ENCODE results near the gene RELT. TPM values are rescaled to one million over a fixed set of nuclear protein-coding genes. Genes with fewer than 3 reads are reported as not detected.

RELT gene
- total RNA-seq, 2 experiments from 2014 or later = 21.5 to 30.8 TPM

DNA sequence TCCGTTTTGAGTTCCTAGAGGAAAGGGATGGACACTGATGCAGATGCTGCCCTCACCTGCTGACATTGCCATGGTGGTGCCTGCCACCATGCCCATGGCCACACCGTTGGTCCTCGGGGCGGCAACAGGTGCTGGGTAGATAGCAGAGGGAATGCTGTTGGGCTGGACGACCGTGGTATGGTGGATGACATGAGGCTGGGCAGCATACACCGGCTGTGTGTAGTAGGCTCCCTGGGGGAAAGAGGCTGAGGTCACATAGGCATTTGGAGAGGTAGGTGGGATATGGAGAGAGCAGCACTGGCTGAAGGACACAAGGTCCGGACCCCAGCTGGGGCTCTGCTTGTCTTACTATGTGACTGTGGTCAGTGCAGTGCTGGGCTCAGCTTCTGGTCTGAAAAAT is 33.2 kb downstream of the RELT start:
- H3K36me3 ChIP-seq (ENCODE audit: insufficient read depth, low read length) = peaks cover 19% of the 10 kb centered on the region
- H3K9me3 ChIP-seq (ENCODE audit: low read length) = no peaks in the 10 kb centered on the region
- no peaks in the 10 kb centered on the region for H4K20me1 ChIP-seq (ENCODE audit: insufficient read depth, low read length)
- no peak for DNase-seq (ENCODE audit: low spot score)
- no peaks in the 10 kb centered on the region for H3K4me1 ChIP-seq (ENCODE audit: insufficient read depth, low read length, poor library complexity, severe bottlenecking)
- H3K4me2 ChIP-seq (ENCODE audit: low read length) = no peak overlapping the region
- no peaks in the 10 kb centered on the region for H3K79me2 ChIP-seq (ENCODE audit: insufficient read depth, low read depth, low read length)
- intact Hi-C loops (cut with micrococcal nuclease; ENCODE audit: unreplicated experiment) = no loop called here
- H3K4me3 ChIP-seq (ENCODE audit: low read depth, low read length, poor library complexity, severe bottlenecking) = no peak overlapping the region
- no peak for TF ChIP-seq EZH2phosphoT487 (IDR thresholded peaks at IDR 0.05; ENCODE audit: borderline replicate concordance, low read depth, low read length)
- TF ChIP-seq, protein P1, sequence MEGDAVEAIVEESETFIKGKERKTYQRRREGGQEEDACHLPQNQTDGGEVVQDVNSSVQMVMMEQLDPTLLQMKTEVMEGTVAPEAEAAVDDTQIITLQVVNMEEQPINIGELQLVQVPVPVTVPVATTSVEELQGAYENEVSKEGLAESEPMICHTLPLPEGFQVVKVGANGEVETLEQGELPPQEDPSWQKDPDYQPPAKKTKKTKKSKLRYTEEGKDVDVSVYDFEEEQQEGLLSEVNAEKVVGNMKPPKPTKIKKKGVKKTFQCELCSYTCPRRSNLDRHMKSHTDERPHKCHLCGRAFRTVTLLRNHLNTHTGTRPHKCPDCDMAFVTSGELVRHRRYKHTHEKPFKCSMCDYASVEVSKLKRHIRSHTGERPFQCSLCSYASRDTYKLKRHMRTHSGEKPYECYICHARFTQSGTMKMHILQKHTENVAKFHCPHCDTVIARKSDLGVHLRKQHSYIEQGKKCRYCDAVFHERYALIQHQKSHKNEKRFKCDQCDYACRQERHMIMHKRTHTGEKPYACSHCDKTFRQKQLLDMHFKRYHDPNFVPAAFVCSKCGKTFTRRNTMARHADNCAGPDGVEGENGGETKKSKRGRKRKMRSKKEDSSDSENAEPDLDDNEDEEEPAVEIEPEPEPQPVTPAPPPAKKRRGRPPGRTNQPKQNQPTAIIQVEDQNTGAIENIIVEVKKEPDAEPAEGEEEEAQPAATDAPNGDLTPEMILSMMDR (conservative IDR thresholded peaks at IDR 0.05; ENCODE audit: low read length) = no peak
- no peak overlapping the region for H2AFZ ChIP-seq (ENCODE audit: low read length)
- no peak overlapping the region for H3K27ac ChIP-seq (ENCODE audit: low read depth, low read length, poor library complexity, severe bottlenecking)
- H3K9me2 ChIP-seq (ENCODE audit: insufficient read depth, low read length) = no peaks in the 10 kb centered on the region
- POLR2A ChIA-PET = no interaction called here
- no TSS peak for BruUV-seq (replicated peaks)
- CTCF ChIA-PET (ENCODE audit: unreplicated experiment) = no interaction called here

DNA sequence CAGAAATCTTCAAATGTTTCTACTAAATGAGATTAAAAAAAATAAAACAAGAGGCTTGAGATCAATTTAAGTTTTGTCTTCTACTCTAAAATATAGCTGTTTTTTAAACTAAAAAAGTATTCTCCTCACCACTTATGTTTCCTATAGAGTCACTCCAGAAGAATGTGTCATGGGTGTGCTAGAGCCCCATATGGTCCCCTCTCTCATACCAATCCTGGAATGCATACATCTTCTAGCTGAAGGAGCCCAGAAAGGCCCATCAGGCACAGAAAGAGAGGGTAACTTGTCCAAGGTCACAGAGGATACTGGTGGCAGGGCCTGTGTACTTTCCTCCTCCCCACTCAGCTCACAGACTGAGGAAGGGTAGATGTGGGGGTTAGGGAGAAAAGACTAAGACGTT is 34.4 kb downstream of the RELT start:
- CTCF ChIA-PET (ENCODE audit: unreplicated experiment) = no interaction called here
- Histone ChIP-seq H2AFZ (ENCODE audit: low read length) (no peak overlapping the region), H3K36me3 (ENCODE audit: insufficient read depth, low read length) (peaks cover 19% of the 10 kb centered on the region), H3K9me2 (ENCODE audit: insufficient read depth, low read length) (no peaks in the 10 kb centered on the region), H3K79me2 (ENCODE audit: insufficient read depth, low read depth, low read length) (no peaks in the 10 kb centered on the region), H3K4me3 (ENCODE audit: low read depth, low read length, poor library complexity, severe bottlenecking) (no peak overlapping the region), H3K4me1 (ENCODE audit: insufficient read depth, low read length, poor library complexity, severe bottlenecking) (no peaks in the 10 kb centered on the region), H4K20me1 (ENCODE audit: insufficient read depth, low read length) (no peaks in the 10 kb centered on the region), H3K9me3 (ENCODE audit: low read length) (no peaks in the 10 kb centered on the region), H3K27ac (ENCODE audit: low read depth, low read length, poor library complexity, severe bottlenecking) (no peak overlapping the region), H3K4me2 (ENCODE audit: low read length) (no peak overlapping the region)
- no peak for TF ChIP-seq EZH2phosphoT487 (IDR thresholded peaks at IDR 0.05; ENCODE audit: borderline replicate concordance, low read depth, low read length)
- TF ChIP-seq, protein P1 (conservative IDR thresholded peaks at IDR 0.05; ENCODE audit: low read length) = no peak
- POLR2A ChIA-PET = no interaction called here
- DNase-seq (ENCODE audit: low spot score) = no peak
- no TSS peak for BruUV-seq (replicated peaks)
- intact Hi-C loops (cut with micrococcal nuclease; ENCODE audit: unreplicated experiment) = no loop called here

DNA sequence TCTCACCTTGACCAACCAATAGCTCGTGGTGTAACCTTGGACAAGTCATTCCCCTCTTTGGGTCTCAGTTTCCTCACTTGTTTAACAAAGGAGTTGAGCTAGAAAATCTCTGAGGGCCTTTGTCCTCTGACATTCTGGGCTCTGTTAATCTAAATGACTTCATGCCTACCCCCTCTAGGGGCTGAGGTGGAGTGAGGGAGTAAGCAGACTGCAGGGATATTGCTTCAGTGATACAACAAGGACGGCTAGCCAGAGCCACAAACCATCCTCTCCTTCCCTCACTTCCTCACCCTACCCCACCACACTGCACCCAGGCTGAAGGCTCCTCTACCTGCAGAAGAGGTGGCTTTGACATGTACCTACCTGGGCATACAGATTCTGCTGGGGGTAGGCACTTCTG is 34.8 kb downstream of the RELT start:
- intact Hi-C loops (cut with micrococcal nuclease; ENCODE audit: unreplicated experiment) = no loop called here
- no peaks in the 10 kb centered on the region for H4K20me1 ChIP-seq (ENCODE audit: insufficient read depth, low read length)

More for the DNA sequence above, 34.8 kb downstream of the RELT start:
- no peak overlapping the region for H3K27ac ChIP-seq (ENCODE audit: low read depth, low read length, poor library complexity, severe bottlenecking)
- TF ChIP-seq, protein P1 (conservative IDR thresholded peaks at IDR 0.05; ENCODE audit: low read length) = no peak
- no peak for TF ChIP-seq EZH2phosphoT487 (IDR thresholded peaks at IDR 0.05; ENCODE audit: borderline replicate concordance, low read depth, low read length)
- BruUV-seq (replicated peaks) = no TSS peak
- POLR2A ChIA-PET = no interaction called here
- H3K79me2 ChIP-seq (ENCODE audit: insufficient read depth, low read depth, low read length) = no peaks in the 10 kb centered on the region
- no peak overlapping the region for H3K4me2 ChIP-seq (ENCODE audit: low read length)
- no peak overlapping the region for H3K4me3 ChIP-seq (ENCODE audit: low read depth, low read length, poor library complexity, severe bottlenecking)
- no peak overlapping the region for H2AFZ ChIP-seq (ENCODE audit: low read length)
- no peaks in the 10 kb centered on the region for H3K4me1 ChIP-seq (ENCODE audit: insufficient read depth, low read length, poor library complexity, severe bottlenecking)
- peaks cover 19% of the 10 kb centered on the region for H3K36me3 ChIP-seq (ENCODE audit: insufficient read depth, low read length)
- no peaks in the 10 kb centered on the region for H3K9me2 ChIP-seq (ENCODE audit: insufficient read depth, low read length)
- no peak for DNase-seq (ENCODE audit: low spot score)
- no peaks in the 10 kb centered on the region for H3K9me3 ChIP-seq (ENCODE audit: low read length)
- CTCF ChIA-PET (ENCODE audit: unreplicated experiment) = no interaction called here
